ENCODE data around the gene ACBD7. TPM values are rescaled to one million over a fixed set of nuclear protein-coding genes. Genes with fewer than 3 reads are reported as not detected.

Gene ACBD7
- total and polyA plus RNA-seq, 2 of the 8 experiments (the other 6 are each of a cell fraction or from before 2014, with no cell fraction given): 9.0 to 17.8 TPM

- TF ChIP-seq CHD7 (IDR thresholded peaks at IDR 0.05; ENCODE audit: insufficient replicate concordance, low read length) (no peak), CTCF (IDR thresholded peaks at IDR 0.05; ENCODE audit: control extremely low read depth in 1 of 3, insufficient read depth in 1 of 3, low read depth in 1 of 3, low read length in 3 of 3) (no peak), YY1 (IDR thresholded peaks at IDR 0.05; ENCODE audit: low read depth, low read length) (no peak), CHD1 (IDR thresholded peaks at IDR 0.05; ENCODE audit: low read depth, low read length) (no peak), SIRT6 (IDR thresholded peaks at IDR 0.05; ENCODE audit: low read length) (no peak), BCL11A (IDR thresholded peaks at IDR 0.05; ENCODE audit: low read depth in 2 of 2, low read length in 2 of 2) (no peak), EZH2 (IDR thresholded peaks at IDR 0.05; ENCODE audit: low read depth, low read length, severe bottlenecking) (no peak), RXRA (IDR thresholded peaks at IDR 0.05; ENCODE audit: insufficient read depth, low read depth, low read length) (no peak), SIX5 (IDR thresholded peaks at IDR 0.05; ENCODE audit: low read depth, low read length) (no peak), KDM5A (IDR thresholded peaks at IDR 0.05; ENCODE audit: low read length) (no peak)
Measured at GRCh38 chr10:15124190-15124589, 35.6 kb upstream of the ACBD7 start (continued).

Data from H1 (cell line).